ENCODE measurements around the gene DDX59.

Gene DDX59

GRCh38 chr1:200671235-200671786, 1.6 kb upstream of the DDX59 start:
- no peak for DNase-seq (ENCODE audit: low read depth, low spot score)

GRCh38 chr1:200670242-200671118, 773 bp upstream of the DDX59 start:
- DNase-seq (ENCODE audit: low read depth, low spot score): peak; percentile 71

DNA sequence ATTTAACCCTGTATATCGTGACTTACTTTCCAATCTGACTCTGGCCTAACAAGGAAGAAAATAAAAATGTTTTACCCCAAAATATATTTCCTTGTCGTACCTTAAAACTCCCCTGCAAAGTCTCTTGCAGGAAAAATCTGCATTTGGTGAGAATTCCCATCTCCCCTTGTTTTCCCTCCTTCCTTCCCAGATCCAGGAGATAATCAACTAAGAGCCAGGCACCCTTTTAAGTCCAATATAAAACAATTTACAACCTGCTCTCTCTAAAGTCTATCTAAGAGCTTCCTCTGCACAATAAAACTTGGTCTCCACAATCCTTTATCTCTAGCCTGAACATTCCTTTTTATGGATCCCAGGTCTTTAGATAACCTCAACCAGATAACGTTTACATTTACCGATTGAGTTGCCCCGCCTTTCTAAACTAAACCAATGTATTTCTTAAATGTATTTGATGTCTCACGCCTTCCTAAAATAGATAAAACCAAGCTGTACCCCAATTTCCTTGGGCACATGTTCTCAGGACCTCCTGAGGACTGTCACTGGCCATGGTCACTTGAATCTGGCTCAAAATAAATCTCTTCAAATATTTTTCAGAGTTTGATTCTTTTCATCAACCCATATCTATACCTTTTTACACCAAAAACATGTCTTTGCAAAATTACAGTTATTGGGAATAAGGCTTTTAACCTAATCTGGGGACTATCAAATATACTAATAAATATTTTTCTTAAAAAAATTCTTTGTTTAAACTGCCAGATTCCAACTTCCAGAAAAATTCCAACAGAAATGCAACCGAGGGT, 993 bp downstream of the DDX59 start:
- DNase-seq (ENCODE audit: low read depth, low spot score): no peak

DNA sequence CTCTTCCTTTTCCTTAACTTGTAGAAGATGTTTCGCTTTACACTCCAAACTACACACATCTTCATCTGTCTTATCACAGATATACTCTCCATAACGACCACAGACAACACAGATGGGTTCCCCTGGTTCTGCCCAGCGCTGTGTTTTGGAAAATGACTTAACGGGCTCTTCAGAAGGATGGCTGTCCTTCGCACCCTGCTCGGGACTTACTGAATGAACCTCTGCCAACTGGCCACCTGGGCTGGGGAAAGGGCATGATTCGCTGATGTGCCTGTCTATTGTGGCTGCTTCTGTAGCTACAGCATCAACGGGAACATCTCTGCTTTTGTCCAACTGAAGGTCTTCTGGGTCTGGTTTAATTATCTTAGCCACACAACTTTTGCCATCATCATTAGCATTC, 3.4 kb downstream of the DDX59 start:
- DNase-seq (ENCODE audit: low read depth, low spot score): no peak

GRCh38 chr1:200665861-200666260, 3.8 kb downstream of the DDX59 start:
- peak; percentile 19 for DNase-seq (ENCODE audit: low read depth, low spot score)

DNA sequence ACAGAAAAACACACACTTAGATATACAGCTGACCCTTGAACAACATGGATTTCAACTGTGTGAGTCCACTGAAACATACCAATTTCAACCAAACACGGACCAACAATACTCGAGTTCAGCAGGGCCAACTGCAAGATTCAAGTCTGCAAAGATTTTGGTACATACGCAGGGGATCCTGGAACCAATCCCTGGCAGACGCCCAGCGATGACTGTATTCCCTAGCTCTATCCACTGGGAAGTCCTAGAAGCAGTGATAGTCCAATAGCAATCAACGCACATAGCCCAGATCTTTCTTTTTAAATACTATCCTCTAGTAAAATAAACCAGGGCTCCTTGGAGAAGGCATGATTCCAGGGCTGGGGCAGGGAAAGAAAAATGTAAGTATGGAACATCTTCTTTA, 9.0 kb downstream of the DDX59 start:
- no peak for DNase-seq (ENCODE audit: low read depth, low spot score)

DNA sequence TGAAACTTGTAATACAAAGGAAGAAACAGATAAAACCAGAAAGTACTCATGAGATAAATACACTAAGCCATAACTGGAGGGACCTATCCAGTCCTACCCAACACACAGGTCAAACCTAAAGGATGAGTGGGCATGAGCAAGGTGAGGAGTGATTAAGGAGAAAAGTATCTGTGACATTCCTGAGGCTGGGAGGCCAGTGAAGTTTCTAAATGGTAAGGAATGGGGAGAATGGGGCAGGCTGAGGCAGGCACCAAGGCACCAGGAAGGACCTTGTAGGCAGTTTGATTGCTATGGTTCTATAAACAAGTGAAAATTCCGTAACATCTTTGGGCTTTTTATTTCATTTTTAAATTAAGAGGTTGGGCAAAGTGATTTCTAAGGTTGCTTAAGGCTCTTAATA, 10.4 kb downstream of the DDX59 start:
- DNase-seq (ENCODE audit: low read depth, low spot score): peak; percentile 70

DNA sequence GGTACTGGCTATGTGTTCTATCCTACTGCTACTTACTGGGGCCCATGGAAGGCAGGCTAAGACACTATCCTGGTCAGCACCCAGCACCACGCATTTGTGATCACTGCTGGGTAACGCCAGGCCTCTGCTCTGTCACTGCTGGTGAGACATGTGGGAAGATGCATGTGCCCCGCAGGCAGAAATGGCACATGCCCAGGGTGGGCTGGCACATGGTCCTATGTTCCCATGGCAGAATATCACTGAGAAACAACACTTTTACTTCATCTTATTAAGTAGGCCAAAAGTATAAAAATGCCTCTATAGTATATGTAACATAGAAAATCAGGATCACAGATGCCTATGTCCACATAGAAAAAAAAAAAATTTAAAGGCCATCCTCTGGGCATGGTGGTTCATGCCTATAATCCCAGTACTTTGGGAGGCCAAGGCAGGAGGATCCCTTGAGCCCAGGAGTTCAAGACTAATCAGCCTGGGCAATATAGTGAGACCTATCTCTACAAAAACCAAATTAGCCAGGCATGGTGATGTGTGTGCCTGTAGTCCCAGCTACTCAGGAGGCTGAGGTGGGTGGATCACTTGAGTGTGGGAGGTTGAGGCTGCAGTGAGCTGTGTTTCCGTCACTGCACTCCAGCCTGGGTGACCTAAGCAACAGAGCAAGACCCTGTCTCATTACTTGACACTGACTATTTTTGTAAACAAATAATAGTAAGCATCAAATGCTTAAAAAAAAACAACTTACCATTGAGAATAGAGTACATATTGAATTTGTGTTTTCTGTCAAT, 11.5 kb downstream of the DDX59 start:
- DNase-seq (ENCODE audit: low read depth, low spot score): no peak

DNA sequence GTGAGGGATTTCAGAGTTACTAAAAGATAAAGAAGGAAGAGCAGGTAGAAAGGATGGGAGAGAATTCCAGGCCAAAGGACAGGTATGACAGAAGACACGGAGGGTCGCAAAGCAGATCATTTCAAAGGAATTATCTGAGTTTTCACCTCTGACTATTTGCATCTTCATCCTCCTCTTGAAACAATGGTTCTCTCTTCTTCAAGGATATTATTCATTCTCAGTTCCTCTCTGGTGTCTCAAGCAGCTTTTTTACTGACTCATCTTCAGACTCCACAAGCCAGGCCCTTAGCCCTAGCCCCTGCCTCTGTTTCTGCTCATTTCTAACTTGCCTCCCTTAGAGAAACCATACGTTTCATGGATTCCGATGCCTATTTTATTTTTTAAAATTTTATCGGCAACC, 15.0 kb downstream of the DDX59 start:
- no peak for DNase-seq (ENCODE audit: low read depth, low spot score)

DNA sequence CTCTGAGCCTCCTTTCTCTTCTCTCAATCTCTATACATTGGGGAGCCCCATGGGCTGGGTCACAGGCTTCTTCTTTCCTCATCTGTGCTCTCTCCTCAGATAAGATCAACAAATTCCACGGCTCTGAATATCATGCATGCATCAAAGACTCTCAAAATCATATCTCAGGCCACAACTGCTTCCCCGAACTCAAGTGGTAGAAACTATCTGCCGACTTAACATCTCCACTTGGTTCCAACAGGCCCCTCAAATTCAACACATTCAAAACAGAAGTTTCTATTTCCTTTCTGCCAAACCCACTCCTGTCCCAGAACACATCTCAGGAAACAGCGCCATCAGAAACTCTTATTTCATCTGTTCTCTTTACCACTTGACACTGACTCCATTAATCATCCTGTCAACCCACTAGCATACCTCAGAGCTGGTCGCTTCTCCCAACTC, 16.7 kb downstream of the DDX59 start:
- no peak for DNase-seq (ENCODE audit: low read depth, low spot score)

DNA sequence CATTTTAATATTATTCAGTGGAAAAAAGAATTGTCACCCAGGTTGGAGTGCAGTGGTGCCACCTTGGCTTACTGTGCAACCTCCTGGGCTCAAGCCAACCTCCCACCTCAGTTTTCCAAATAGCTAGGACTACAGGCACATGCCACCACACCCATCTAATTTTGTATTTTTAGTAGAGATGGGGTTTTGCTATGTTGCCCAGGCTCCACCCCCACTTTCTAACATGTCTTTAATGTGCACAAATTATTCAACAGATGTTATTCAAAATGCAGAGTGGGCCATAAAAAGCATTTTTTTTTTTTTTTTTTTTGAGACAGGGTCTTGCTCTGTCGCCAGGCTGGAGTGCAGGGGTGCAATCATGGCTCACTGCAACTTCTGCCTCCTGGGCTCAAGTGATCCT, 17.3 kb downstream of the DDX59 start:
- no peak for DNase-seq (ENCODE audit: low read depth, low spot score)

DNA sequence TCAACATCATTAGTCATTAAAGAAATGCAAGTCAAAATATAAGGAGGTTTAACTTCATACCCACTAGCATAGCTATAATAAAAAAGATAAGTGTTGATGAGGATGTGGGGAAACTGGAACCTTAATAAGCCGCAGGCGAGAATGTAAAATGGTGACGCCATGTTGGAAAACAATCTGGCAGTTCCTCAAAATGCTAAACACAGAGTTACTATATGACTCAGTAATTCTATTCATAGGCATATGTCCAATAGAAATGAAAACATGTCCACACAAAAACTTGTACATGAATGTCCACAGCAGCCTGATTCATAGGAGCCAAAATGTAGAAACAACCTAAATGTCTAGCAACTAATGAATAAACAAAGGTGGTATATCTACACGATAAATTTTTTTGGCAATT, 23.2 kb downstream of the DDX59 start:
- DNase-seq (ENCODE audit: low read depth, low spot score): no peak

DNA sequence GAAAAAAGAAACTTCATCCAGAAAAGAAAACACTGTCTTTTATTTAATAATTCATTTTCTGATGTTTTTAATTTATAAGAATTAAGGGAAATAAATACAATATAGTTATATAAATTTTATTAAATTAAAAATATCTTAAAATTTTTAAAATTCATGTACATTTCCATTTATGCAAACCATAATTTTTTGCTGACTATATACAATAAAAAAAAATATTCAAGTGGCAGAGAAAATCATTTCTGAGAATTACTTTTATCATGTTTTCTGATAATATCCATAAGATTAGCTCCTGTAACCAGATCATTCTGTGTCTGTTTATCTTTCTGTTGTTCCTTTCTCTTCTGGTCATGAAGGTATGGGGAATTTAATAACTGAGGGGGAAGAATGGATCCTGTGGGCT, 25.7 kb downstream of the DDX59 start:
- no peak for DNase-seq (ENCODE audit: low read depth, low spot score)

- no peak for DNase-seq (ENCODE audit: low read depth, low spot score)
Measured at GRCh38 chr1:200642481-200642880, 27.2 kb downstream of the DDX59 start.

DNA sequence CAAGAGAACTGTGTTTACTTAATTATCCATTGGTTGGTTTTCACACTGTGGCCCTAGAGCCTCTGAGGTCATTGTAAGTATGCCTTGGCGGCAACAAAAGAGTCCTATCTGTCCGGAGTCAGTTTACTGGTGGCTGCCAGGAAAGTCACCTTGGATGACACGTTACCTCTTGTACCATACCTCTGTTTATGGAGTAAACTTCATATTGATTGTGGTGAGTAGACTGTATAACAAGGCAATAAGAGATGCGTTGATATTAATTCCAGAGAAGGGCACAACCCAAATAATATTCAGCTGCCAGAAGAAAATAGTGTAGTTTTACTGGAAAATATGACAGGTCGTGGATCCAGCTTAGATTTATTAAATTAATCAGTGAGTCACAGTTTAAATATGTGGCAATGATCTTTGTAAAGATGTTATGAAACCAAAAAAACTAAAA, 28.7 kb downstream of the DDX59 start:
- DNase-seq (ENCODE audit: low read depth, low spot score): no peak

GRCh38 chr1:200640373-200640962, 29.2 kb downstream of the DDX59 start:
- DNase-seq (ENCODE audit: low read depth, low spot score): no peak

- no peak for DNase-seq (ENCODE audit: low read depth, low spot score)
Measured at GRCh38 chr1:200638073-200638472, 31.6 kb downstream of the DDX59 start.

DNA sequence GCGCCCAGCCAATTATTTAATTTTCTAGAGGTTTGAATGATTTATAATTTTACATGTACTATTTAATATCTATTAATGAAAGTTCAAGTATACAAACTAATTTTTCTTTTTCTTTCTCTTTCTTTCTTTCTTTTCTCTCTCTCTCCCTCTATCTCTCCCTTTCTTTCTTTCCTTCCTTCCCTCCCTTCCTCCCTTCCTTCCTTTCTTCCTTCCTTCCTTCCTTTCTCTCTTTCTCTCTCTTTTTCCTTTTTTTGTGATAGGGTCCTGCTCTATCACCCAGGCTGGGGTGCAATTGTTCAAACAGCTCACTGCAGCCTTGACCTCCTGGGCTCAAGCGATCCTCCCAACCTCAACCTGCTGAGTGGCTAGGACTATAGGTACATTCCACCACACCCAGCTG, 33.0 kb downstream of the DDX59 start:
- no peak for DNase-seq (ENCODE audit: low read depth, low spot score)

DNA sequence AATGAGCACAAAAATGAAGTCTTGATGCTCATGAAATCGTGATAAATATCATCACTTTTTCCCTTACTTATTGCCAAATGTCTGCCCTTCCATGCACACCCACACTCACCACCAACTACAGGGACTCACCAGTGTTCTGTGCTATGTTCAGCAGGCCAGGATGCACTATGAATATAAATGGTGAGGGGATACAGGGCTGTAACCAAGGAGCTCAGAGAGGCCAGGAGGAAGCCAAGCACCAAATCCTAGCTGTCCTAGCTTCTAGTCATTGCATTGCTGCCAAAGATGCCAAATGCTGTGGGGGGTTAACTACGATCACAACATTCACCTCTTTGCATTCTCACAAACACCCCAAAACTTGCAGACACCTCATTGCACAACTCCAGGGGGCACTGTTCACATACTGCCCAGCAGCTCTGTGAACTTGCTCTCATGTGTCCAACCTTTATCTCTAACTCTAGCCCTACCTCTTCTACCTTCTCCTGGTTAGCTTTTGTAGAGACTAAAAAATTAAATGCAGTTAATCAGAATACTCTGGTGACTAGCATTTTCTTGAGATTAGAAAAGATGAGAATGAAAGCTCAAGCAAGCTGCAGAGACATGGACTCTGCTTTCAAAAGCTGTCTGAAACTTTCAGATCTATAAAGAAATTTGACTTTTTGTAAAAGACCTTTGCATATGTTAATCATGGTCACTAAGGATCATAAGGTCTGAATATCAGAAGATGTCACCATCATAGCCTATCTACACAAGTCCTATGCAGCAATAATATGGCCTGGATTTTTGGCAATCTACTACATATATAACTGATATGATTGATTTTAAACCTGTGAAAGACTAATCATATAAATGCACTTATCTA, 35.2 kb downstream of the DDX59 start:
- no peak for DNase-seq (ENCODE audit: low read depth, low spot score)

DNA sequence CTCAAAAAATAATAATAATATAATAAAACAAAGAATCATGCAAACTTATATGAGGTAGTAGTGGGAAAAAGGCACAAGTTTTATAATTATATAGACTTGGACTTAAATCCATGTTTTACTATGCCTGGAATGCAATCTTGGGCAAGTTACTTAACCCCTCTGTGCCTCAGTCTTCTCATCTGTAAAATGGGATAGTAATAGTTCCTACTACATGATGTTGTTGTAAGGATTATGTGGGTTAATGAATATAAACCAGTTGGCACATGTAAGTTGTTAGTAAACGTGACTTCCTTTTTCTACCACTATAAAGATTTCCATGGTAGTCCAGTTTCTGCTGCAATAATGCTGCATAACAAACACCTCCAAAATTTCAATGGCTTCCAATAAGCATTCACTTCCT, 38.3 kb downstream of the DDX59 start:
- no peak for DNase-seq (ENCODE audit: low read depth, low spot score)
